ENCODE results near the gene COMMD1. TPM values are rescaled to one million over a fixed set of nuclear protein-coding genes. Genes with fewer than 3 reads are reported as not detected.

COMMD1 gene
- total and polyA plus RNA-seq, 2 donors (not counting 3 experiments of a cell fraction or from before 2014, with no cell fraction given): 39.5 to 57.1 TPM

DNA sequence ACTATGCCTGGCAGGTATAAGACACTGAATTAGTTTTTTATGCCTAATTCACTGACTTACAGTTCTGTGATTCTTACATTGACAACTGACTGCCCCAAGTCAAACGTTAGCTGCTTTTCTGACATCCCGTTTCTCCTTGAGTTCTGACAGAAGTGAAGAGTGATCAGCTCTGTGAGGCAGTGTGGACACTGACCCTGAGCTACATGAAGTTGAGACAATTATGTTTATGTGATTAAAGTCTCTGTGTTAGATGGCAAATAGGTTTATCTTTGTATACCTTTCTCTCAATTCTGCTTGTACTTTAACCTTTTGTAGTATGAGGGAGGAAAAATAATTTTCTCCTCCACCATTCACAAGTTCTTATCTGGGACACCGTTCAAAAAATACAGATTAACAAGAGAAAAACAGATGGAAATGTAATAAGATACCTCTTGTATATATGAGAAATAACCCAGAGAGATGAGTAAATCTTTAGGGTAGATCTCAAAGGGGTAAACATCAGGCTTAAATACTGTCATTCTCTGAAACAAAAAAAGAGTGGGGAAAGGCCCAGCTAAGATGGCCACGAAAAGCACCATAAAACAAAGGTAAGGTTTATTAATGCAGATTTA is 205.0 kb downstream of the COMMD1 start:
- Histone ChIP-seq H3K9me1 (replicated peaks; ENCODE audit: control insufficient read depth, extremely low read depth, insufficient read depth, low read length) (no peaks in the 10 kb centered on the region), H2AFZ (ENCODE audit: low read depth, low read length) (no peak overlapping the region), H3K9me3 (replicated peaks; ENCODE audit: control insufficient read depth, insufficient read depth, low read length) (no peaks in the 10 kb centered on the region), H3K27me3 (ENCODE audit: control insufficient read depth in 2 of 2, insufficient read depth in 2 of 2, low read length in 2 of 2) (no peaks in the 10 kb centered on the region), H3K4me2 (ENCODE audit: insufficient read depth, low read length) (no peak overlapping the region), H3K9ac (replicated peaks; ENCODE audit: extremely low read depth, insufficient read depth, low read length) (no peak overlapping the region), H3K79me2 (ENCODE audit: control insufficient read depth, insufficient read depth, low read length) (no peaks in the 10 kb centered on the region), H3K36me3 (ENCODE audit: control insufficient read depth in 2 of 2, extremely low read depth in 1 of 2, insufficient read depth in 2 of 2, low read length in 2 of 2) (no peaks in the 10 kb centered on the region), H3K4me3 (replicated peaks in 1 of 3; ENCODE audit: insufficient read depth in 1 of 3, low read depth in 1 of 3, low read length in 3 of 3) (no peak overlapping the region), H4K20me1 (replicated peaks; ENCODE audit: control insufficient read depth, extremely low read depth, insufficient read depth, low read length) (no peaks in the 10 kb centered on the region), H3K27ac (ENCODE audit: insufficient read depth, low read depth, low read length) (no peak overlapping the region), H3K4me1 (ENCODE audit: control insufficient read depth, extremely low read depth, insufficient read depth, low read length) (peaks cover 4% of the 10 kb centered on the region)
- BruUV-seq (replicated peaks): no TSS peak
- FAIRE-seq: no peak
- dilution Hi-C loops (cut with MboI; ENCODE audit: extremely low pct_ligation_motif_present, low sequenced_read_pairs): no loop called here
- intact Hi-C loops (cut with micrococcal nuclease): no loop called here
- ChIA-PET POLR2A (no interaction called here), CTCF (no interaction called here)
- DNase-seq (ENCODE audit: low read depth, low spot score): no peak
- TF ChIP-seq POLR2A (IDR thresholded peaks at IDR 0.05; ENCODE audit: low read depth, low read length) (no peak), JUN (IDR thresholded peaks at IDR 0.05; ENCODE audit: borderline replicate concordance, insufficient read depth, insufficient read length, low read depth) (no peak), POLR2AphosphoS5 (IDR thresholded peaks at IDR 0.05; ENCODE audit: insufficient read depth, low read depth, low read length) (no peak), GATA2 (IDR thresholded peaks at IDR 0.05; ENCODE audit: insufficient read depth, insufficient read length, low read depth, low read length) (no peak), FOS (IDR thresholded peaks at IDR 0.05; ENCODE audit: borderline replicate concordance, insufficient read depth, low read length) (no peak)
- TF ChIP-seq, protein P1, sequence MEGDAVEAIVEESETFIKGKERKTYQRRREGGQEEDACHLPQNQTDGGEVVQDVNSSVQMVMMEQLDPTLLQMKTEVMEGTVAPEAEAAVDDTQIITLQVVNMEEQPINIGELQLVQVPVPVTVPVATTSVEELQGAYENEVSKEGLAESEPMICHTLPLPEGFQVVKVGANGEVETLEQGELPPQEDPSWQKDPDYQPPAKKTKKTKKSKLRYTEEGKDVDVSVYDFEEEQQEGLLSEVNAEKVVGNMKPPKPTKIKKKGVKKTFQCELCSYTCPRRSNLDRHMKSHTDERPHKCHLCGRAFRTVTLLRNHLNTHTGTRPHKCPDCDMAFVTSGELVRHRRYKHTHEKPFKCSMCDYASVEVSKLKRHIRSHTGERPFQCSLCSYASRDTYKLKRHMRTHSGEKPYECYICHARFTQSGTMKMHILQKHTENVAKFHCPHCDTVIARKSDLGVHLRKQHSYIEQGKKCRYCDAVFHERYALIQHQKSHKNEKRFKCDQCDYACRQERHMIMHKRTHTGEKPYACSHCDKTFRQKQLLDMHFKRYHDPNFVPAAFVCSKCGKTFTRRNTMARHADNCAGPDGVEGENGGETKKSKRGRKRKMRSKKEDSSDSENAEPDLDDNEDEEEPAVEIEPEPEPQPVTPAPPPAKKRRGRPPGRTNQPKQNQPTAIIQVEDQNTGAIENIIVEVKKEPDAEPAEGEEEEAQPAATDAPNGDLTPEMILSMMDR (IDR thresholded peaks at IDR 0.05; ENCODE audit: extremely low read depth in 1 of 2, insufficient read depth in 1 of 2, low read depth in 1 of 2, low read length in 2 of 2): no peak
